Measurements from ENCODE around the gene NRP2. TPM values are rescaled to one million over a fixed set of nuclear protein-coding genes. Genes with fewer than 3 reads are reported as not detected.
A peak's percentile ranks its signal among the peaks of the same experiment; 100 is the strongest.

The NRP2 gene
- total RNA-seq, 1 donor from 2014 or later = 89.5 TPM

DNA sequence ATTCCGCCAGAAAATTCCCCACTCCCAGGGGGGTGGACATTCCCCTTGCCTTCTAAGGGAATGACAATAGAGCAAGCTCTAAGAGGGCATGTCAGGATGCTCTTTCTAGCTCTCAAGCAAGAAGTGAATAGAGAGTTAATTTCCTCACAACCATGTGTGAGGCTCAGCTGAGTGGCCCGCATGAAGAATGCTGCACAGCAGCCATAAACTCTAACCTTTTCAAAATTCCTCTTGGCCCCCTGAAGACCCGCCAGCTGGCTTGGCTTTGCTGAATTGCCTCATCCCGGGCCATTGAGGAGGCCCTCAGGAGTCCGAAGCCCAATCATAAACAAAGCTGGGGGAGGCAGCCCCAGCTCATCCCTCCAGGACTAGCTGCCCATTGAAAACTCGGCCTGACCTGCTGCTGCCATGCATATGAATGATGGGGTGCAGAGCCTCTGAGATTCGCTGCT is 38.2 kb downstream of the NRP2 start:
- no peaks in the 10 kb centered on the region for H3K27me3 Mint-ChIP-seq (ENCODE audit: low read depth)
- H3K9me3 Mint-ChIP-seq = no peaks in the 10 kb centered on the region
- no peak overlapping the region for H3K4me3 Mint-ChIP-seq
- no peak for DNase-seq (ENCODE audit: low spot score in 2 of 2, unreplicated experiment in 2 of 2)
- H3K4me1 Mint-ChIP-seq = peaks cover 39% of the 10 kb centered on the region
- no peak overlapping the region for H3K27ac Mint-ChIP-seq
- TF ChIP-seq, protein P1, sequence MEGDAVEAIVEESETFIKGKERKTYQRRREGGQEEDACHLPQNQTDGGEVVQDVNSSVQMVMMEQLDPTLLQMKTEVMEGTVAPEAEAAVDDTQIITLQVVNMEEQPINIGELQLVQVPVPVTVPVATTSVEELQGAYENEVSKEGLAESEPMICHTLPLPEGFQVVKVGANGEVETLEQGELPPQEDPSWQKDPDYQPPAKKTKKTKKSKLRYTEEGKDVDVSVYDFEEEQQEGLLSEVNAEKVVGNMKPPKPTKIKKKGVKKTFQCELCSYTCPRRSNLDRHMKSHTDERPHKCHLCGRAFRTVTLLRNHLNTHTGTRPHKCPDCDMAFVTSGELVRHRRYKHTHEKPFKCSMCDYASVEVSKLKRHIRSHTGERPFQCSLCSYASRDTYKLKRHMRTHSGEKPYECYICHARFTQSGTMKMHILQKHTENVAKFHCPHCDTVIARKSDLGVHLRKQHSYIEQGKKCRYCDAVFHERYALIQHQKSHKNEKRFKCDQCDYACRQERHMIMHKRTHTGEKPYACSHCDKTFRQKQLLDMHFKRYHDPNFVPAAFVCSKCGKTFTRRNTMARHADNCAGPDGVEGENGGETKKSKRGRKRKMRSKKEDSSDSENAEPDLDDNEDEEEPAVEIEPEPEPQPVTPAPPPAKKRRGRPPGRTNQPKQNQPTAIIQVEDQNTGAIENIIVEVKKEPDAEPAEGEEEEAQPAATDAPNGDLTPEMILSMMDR (IDR thresholded peaks at IDR 0.05; ENCODE audit: unreplicated experiment) = no peak
- peaks cover 3% of the 10 kb centered on the region for H3K36me3 Mint-ChIP-seq

DNA sequence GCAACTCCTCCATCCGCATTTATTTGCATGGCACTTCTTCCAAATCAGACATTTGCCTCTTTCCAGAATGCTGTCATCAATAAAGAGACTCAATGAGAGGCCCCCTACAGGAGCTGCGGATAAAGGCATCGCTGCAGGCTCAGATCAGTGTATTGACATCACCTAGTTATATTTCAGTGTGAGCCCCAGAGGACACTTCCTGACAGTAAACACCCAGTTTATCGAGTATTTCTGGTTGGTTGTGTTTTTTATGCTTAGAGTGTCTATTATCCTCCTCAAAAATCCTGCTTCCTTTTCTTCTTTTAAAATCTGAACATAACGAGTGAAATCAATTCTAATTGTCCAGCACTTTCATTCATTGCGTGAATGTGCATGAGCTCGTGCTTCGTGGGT is 38.8 kb downstream of the NRP2 start:
- TF ChIP-seq, protein P1 (IDR thresholded peaks at IDR 0.05; ENCODE audit: unreplicated experiment) = peak; percentile 28
- H3K36me3 Mint-ChIP-seq = peaks cover 3% of the 10 kb centered on the region
- no peak overlapping the region for H3K27ac Mint-ChIP-seq
- H3K9me3 Mint-ChIP-seq = no peaks in the 10 kb centered on the region
- H3K4me3 Mint-ChIP-seq = no peak overlapping the region
- DNase-seq (ENCODE audit: low spot score in 2 of 2, unreplicated experiment in 2 of 2) = no peak
- peaks cover 39% of the 10 kb centered on the region for H3K4me1 Mint-ChIP-seq
- H3K27me3 Mint-ChIP-seq (ENCODE audit: low read depth) = no peaks in the 10 kb centered on the region

GRCh38 chr2:205722283-205722918 is 40.1 kb downstream of the NRP2 start:
- Mint-ChIP-seq H3K36me3 (peaks cover 9% of the 10 kb centered on the region), H3K4me3 (no peak overlapping the region), H3K4me1 (peaks cover 39% of the 10 kb centered on the region), H3K9me3 (no peaks in the 10 kb centered on the region), H3K27me3 (ENCODE audit: low read depth) (no peaks in the 10 kb centered on the region), H3K27ac (no peak overlapping the region)
- TF ChIP-seq, protein P1 (IDR thresholded peaks at IDR 0.05; ENCODE audit: unreplicated experiment) = no peak
- DNase-seq (ENCODE audit: low spot score in 2 of 2, unreplicated experiment in 2 of 2) = no peak

- Mint-ChIP-seq H3K36me3 (peaks cover 13% of the 10 kb centered on the region), H3K4me3 (no peak overlapping the region), H3K4me1 (peaks cover 36% of the 10 kb centered on the region), H3K27ac (no peak overlapping the region), H3K9me3 (no peaks in the 10 kb centered on the region), H3K27me3 (ENCODE audit: low read depth) (no peaks in the 10 kb centered on the region)
- DNase-seq (ENCODE audit: low spot score in 2 of 2, unreplicated experiment in 2 of 2) = no peak
- TF ChIP-seq, protein P1 (IDR thresholded peaks at IDR 0.05; ENCODE audit: unreplicated experiment) = no peak
These were observed 40.9 kb downstream of the NRP2 start for GRCh38 chr2:205723179-205723578.

GRCh38 chr2:205725059-205725458 is 42.8 kb downstream of the NRP2 start:
- peaks cover 27% of the 10 kb centered on the region for H3K4me1 Mint-ChIP-seq
- H3K27me3 Mint-ChIP-seq (ENCODE audit: low read depth) = no peaks in the 10 kb centered on the region
- DNase-seq (ENCODE audit: low spot score in 2 of 2, unreplicated experiment in 2 of 2) = no peak
- no peak overlapping the region for H3K4me3 Mint-ChIP-seq
- TF ChIP-seq, protein P1 (IDR thresholded peaks at IDR 0.05; ENCODE audit: unreplicated experiment) = no peak
- H3K36me3 Mint-ChIP-seq = peaks cover 18% of the 10 kb centered on the region
- no peak overlapping the region for H3K27ac Mint-ChIP-seq
- H3K9me3 Mint-ChIP-seq = no peaks in the 10 kb centered on the region
